Gastrocnemius medialis (tissue), 4 donors: Measurements from ENCODE around the gene DRC1. TPM values are rescaled to one million over a fixed set of nuclear protein-coding genes. Genes with fewer than 3 reads are reported as not detected.

Experiments used
- ATAC-seq, 2 donors: fragments of 150-250 bp; one replicate each; pipeline ENCODE4 v1.9.1; 2016
- DNase-seq, 2 donors: peaks; one replicate each; pipeline ENCODE4 v3.0.0-alpha.2; 2019
- H3K27ac ChIP-seq, 4 donors: fragments of 200-600 bp; sonication (generic); 1 replicate in 1 of 4; 2 replicates in 3 of 4; pipeline ENCODE4 v1.5.1; 2016 to 2018; ENCODE audit warnings: mild to moderate bottlenecking in 2 of 4, moderate library complexity in 1 of 4
- H3K27me3 ChIP-seq, 3 donors: fragments of 200-600 bp; sonication (generic) in 2 of 3; 1 replicate in 1 of 3; 2 replicates in 2 of 3; pipeline versions ENCODE4 v1.5.1 to v1.6.0; 2016 to 2019; ENCODE audit warnings: mild to moderate bottlenecking in 1 of 3, moderate library complexity in 1 of 3
- H3K36me3 ChIP-seq, 2 donors: fragments of 200-600 bp; sonication (generic) in 1 of 2; one replicate each; pipeline ENCODE4 v1.5.1; 2017 to 2018
- H3K4me1 ChIP-seq, 2 donors: fragments of 200-600 bp; sonication (generic) in 1 of 2; one replicate each; pipeline ENCODE4 v1.5.1; 2016 to 2017; ENCODE audit warnings: mild to moderate bottlenecking in 2 of 2
- H3K4me3 ChIP-seq, 4 donors: fragments of 200-600 bp; sonication (generic) in 3 of 4; 1 replicate in 1 of 4; 2 replicates in 3 of 4; pipeline ENCODE4 v1.5.1; 2016 to 2019; ENCODE audit warnings: mild to moderate bottlenecking in 2 of 4
- H3K9me3 ChIP-seq, 3 donors: fragments of 200-600 bp; sonication (generic) in 2 of 3; 1 replicate in 1 of 3; 2 replicates in 2 of 3; pipeline ENCODE4 v1.5.1; 2016 to 2019
- CTCF ChIP-seq, 5 experiments: fragments of 450-650 bp in 3 of 5; fragments of 200-600 bp in 2 of 5; sonication (generic) in 2 of 5; IDR thresholded peaks in 4 of 5; conservative IDR thresholded peaks in 1 of 5; 1 replicate in 4 of 5; 2 replicates in 1 of 5; pipeline ENCODE4 v1.5.1; 2016 to 2019; ENCODE audit warnings: antibody characterized with exemption in 5 of 5, mild to moderate bottlenecking in 3 of 5, moderate library complexity in 3 of 5
- POLR2A ChIP-seq, 2 donors: fragments of 450-650 bp; IDR thresholded peaks; one replicate each; pipeline ENCODE4 v1.6.1; 2017; ENCODE audit warnings: antibody characterized with exemption in 2 of 2, mild to moderate bottlenecking in 2 of 2, moderate library complexity in 2 of 2
- in situ Hi-C, 4 donors: fragments of 200-750 bp; cut with MboI; loops; one replicate each; pipeline versions ENCODE4 v1.15.0 to v1.8.0; 2017; ENCODE audit warnings: low sequenced_read_pairs in 4 of 4
- intact Hi-C: fragments of 100-400 bp; cut with DNase I; formaldehyde crosslinking; loops from one replicate; pipeline ENCODE4 v1.15.1; 2023; ENCODE audit warnings: low total_unique reads
- total RNA-seq, 4 donors: library from RNA; depleted of rRNA; stranded (reverse); fragments of >200 nt; gene quantifications; one replicate each; pipeline versions ENCODE4 v1.1.0 to v1.2.3, GENCODE V29; 2016

DRC1 gene
- total RNA-seq, 4 donors from 2014 or later = not detected

DNA sequence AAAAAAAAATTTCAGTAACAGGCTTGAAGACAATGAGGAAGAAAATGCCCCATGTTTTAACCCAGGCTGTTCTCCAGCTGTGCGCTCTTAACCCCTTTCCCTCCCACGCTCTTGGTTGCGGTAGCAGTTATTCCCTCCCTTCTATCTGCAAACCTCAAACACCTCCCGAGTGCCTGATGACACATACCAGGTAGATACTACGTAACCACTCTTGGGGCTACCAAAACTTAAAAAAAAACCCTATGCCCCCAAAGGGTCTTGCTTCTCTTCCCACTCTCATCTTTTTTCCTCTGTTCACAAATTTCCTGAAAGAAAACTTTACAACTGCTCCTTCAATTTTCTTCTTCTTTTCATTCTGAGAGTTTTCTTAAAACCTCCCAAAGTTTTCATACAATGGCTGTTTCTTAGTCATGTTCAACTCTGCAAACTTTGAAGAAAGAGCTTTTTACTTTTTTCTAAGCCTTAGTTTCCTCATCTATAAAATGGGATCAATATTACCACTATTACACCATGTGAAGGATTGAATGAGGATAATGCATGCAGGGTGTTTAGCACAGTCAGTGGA is 4.9 kb upstream of the DRC1 start:
- no peak for TF ChIP-seq POLR2A (IDR thresholded peaks at IDR 0.05)
- Histone ChIP-seq H3K36me3 (peaks cover 0 to under 1% of the 10 kb centered on the region in 2 donors), H3K4me1 (peaks cover 4 to 10% of the 10 kb centered on the region in 2 donors), H3K4me3 (no peak overlapping the region), H3K27ac (no peak overlapping the region), H3K27me3 (no peaks in the 10 kb centered on the region), H3K9me3 (no peaks in the 10 kb centered on the region)
- no peak for DNase-seq
- ATAC-seq = no peak
- in situ Hi-C loops = no loop called here
- intact Hi-C loops = no loop called here

DNA sequence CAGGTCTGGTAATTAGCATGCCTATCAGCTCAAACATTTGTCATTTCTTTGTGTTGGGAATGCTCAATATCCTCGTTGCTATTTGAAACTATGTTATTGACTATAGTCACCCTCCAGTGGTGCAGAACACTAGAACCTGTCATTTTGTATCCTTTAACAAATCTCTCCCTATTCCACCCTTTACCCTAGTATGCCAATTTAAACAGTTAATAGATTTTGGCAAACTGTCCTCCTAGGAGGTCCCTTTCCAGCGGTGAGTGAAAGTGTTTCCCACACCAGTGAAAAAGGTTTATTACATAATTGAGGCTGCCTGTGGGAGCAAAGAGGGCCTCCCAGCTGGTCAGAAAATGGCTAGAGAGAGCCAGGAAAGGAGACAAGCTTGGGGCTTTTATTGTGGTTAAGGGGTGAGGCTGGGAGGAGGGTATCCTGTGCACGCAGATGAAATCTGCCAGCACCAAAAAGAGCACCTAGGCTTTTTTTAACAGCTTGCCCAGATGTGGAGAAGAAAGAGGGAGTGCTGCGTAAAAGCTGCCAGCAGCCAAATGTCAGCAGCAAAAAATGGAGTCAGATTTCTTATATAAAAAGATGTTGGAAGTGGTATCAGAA is 1.8 kb upstream of the DRC1 start:
- in situ Hi-C loops (no loop called here), intact Hi-C loops (no loop called here)
- peaks cover 4 to 6% of the 10 kb centered on the region in 2 donors for H3K4me1 ChIP-seq
- TF ChIP-seq CTCF (IDR thresholded peaks at IDR 0.05 in 4 of 5, conservative IDR thresholded peaks at IDR 0.05 in 1 of 5) (no peak), POLR2A (IDR thresholded peaks at IDR 0.05) (no peak)
- no peak overlapping the region for H3K27ac ChIP-seq
- no peak for DNase-seq
- ATAC-seq = no peak
- H3K9me3 ChIP-seq = no peaks in the 10 kb centered on the region
- no peaks in the 10 kb centered on the region for H3K36me3 ChIP-seq
- no peaks in the 10 kb centered on the region for H3K27me3 ChIP-seq
- no peak overlapping the region for H3K4me3 ChIP-seq

- Histone ChIP-seq H3K27ac (no peak overlapping the region), H3K4me3 (no peak overlapping the region), H3K27me3 (no peaks in the 10 kb centered on the region), H3K4me1 (peaks cover 4 to 6% of the 10 kb centered on the region in 2 donors), H3K36me3 (no peaks in the 10 kb centered on the region), H3K9me3 (no peaks in the 10 kb centered on the region)
- no peak for TF ChIP-seq CTCF (IDR thresholded peaks at IDR 0.05 in 4 of 5, conservative IDR thresholded peaks at IDR 0.05 in 1 of 5)
- no peak for TF ChIP-seq POLR2A (IDR thresholded peaks at IDR 0.05)
- in situ Hi-C loops (no loop called here), intact Hi-C loops (no loop called here)
- DNase-seq (no peak), ATAC-seq (no peak)
Observed at GRCh38 chr2:26400723-26401122, 997 bp upstream of the DRC1 start.

DNA sequence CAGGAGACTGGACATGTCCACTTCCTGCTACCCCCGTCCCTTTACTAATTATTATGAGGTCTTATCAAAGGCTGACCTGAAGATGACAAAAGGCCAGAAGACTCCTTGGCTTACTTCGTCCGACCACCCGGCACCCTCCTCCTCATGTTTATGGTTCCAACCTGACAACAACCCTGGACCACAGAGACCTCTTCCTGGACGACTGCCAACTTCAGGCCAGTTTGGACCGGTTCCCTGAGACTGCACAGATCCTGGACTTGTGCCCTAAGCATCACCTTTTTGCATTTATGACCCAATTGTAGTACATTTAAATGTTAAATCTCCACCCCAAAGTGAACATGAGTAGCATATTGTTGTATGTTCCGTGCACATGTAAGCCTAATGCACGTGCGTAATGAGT is 5.8 kb downstream of the DRC1 start:
- intact Hi-C loops = no loop called here
- DNase-seq (no peak), ATAC-seq (no peak)
- Histone ChIP-seq H3K36me3 (no peaks in the 10 kb centered on the region), H3K27ac (no peak overlapping the region), H3K27me3 (no peaks in the 10 kb centered on the region), H3K4me3 (no peak overlapping the region), H3K4me1 (no peaks in the 10 kb centered on the region), H3K9me3 (no peaks in the 10 kb centered on the region)
- TF ChIP-seq POLR2A (IDR thresholded peaks at IDR 0.05) (no peak), CTCF (IDR thresholded peaks at IDR 0.05 in 4 of 5, conservative IDR thresholded peaks at IDR 0.05 in 1 of 5) (no peak)
- in situ Hi-C loops = no loop called here

DNA sequence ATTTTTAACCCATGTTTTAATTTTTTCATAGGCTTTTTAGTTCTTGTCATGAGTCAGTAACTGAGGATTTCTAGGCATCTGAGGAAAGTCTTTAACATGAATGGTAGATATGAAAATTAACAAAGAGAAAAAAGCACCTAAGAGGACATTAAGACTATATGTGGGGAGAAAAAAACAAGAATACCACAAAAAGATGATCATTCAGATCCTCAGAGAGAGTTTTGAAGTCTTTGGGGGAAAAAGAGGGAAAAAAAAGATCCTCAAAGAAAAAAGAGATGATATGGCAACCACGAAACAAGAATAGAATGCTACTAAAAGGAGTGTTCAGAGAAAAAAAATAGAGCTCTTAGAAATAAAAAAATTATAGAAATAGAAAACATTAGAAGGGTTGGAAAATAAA is 8.1 kb downstream of the DRC1 start:
- Histone ChIP-seq H3K4me3 (no peak overlapping the region), H3K27ac (no peak overlapping the region), H3K4me1 (no peaks in the 10 kb centered on the region), H3K36me3 (no peaks in the 10 kb centered on the region), H3K27me3 (no peaks in the 10 kb centered on the region), H3K9me3 (no peaks in the 10 kb centered on the region)
- in situ Hi-C loops (no loop called here), intact Hi-C loops (no loop called here)
- no peak for TF ChIP-seq CTCF (IDR thresholded peaks at IDR 0.05 in 4 of 5, conservative IDR thresholded peaks at IDR 0.05 in 1 of 5)
- TF ChIP-seq POLR2A (IDR thresholded peaks at IDR 0.05) = no peak
- no peak for ATAC-seq
- DNase-seq = no peak
